ENCODE data around the gene SCN1A.

- TF ChIP-seq EZH2 (IDR thresholded peaks at IDR 0.05; ENCODE audit: insufficient read depth, poor library complexity, severe bottlenecking) = no peak
- TF ChIP-seq EZH2phosphoT487 (IDR thresholded peaks at IDR 0.05; ENCODE audit: insufficient read depth, low read depth) = no peak
Measured at GRCh38 chr2:166000401-166000800, 127.4 kb downstream of the SCN1A start.
